ENCODE results near the gene CPA4. TPM values are rescaled to one million over a fixed set of nuclear protein-coding genes. Genes with fewer than 3 reads are reported as not detected.
A peak's percentile ranks its signal among the peaks of the same experiment; 100 is the strongest.

The CPA4 gene
- total and polyA plus RNA-seq, 2 experiments from 2014 or later: not detected

- no peak for TF ChIP-seq REST (IDR thresholded peaks at IDR 0.05; ENCODE audit: unreplicated experiment)
- TF ChIP-seq EZH2phosphoT487 (IDR thresholded peaks at IDR 0.05; ENCODE audit: unreplicated experiment): no peak
- no peak for TF ChIP-seq ZNF114 (CRISPR knock-in tag; IDR thresholded peaks at IDR 0.05)
- TF ChIP-seq ZNF331 (CRISPR knock-in tag; IDR thresholded peaks at IDR 0.05; ENCODE audit: low read depth): no peak
- no peak for TF ChIP-seq EZH2 (IDR thresholded peaks at IDR 0.05; ENCODE audit: low read depth, unreplicated experiment)
Observed at GRCh38 chr7:130351791-130352090, 58.8 kb downstream of the CPA4 start (continued).

- peak overlapping the region; percentile 21; the same call in 1 of the 2 replicates for H3K27ac Mint-ChIP-seq
- H3K27me3 Mint-ChIP-seq (ENCODE audit: insufficient read depth, low read depth, poor library complexity): peaks cover 26% of the 10 kb centered on the region
- H3K4me3 ChIP-seq: no peak overlapping the region
- peaks cover 5% of the 10 kb centered on the region; the same call in 1 of the 2 replicates for H3K9me2 ChIP-seq (ENCODE audit: insufficient read depth)
- H3K4me1 ChIP-seq (ENCODE audit: insufficient read depth): peaks cover 20% of the 10 kb centered on the region
- H3F3A ChIP-seq (replicated peaks; ENCODE audit: low read depth): no peaks in the 10 kb centered on the region
- H3K4me2 ChIP-seq: 0 out of 2 replicates have a peak overlapping the region, but pooled peaks have one; percentile 2
- TF ChIP-seq ZNF114 (CRISPR knock-in tag; IDR thresholded peaks at IDR 0.05): no peak
- DNase-seq (ENCODE audit: low spot score) (no peak), ATAC-seq (no peak)
- no peaks in the 10 kb centered on the region for H3K36me3 ChIP-seq (ENCODE audit: insufficient read depth)
- no peak overlapping the region for H3K4me3 Mint-ChIP-seq
- no peak overlapping the region for H3K27ac ChIP-seq (ENCODE audit: low read depth)
- no peaks in the 10 kb centered on the region for H4K20me1 ChIP-seq (replicated peaks; ENCODE audit: insufficient read depth)
- H3K36me3 Mint-ChIP-seq (ENCODE audit: low read depth): no peaks in the 10 kb centered on the region; the same call in 2 of the 3 replicates
- no peaks in the 10 kb centered on the region for H3K27me3 ChIP-seq (ENCODE audit: insufficient read depth)
- H2AFZ ChIP-seq: peak overlapping the region; percentile 81
- no peaks in the 10 kb centered on the region for H3K79me2 ChIP-seq (replicated peaks; ENCODE audit: insufficient read depth)
- H3K4me1 Mint-ChIP-seq: peaks cover 49% of the 10 kb centered on the region
- 0 out of 3 replicates have a peak, but pooled peaks cover 3% of the 10 kb centered on the region for H3K9me3 Mint-ChIP-seq
Observed at GRCh38 chr7:130352194-130353074, 59.5 kb downstream of the CPA4 start.

GRCh38 chr7:130353196-130353595 is 60.2 kb downstream of the CPA4 start:
- H2AFZ ChIP-seq: no peak overlapping the region
- no peaks in the 10 kb centered on the region; the same call in 2 of the 3 replicates for H3K36me3 Mint-ChIP-seq (ENCODE audit: low read depth)
- no peak for TF ChIP-seq ETS1 (IDR thresholded peaks at IDR 0.05)
- peak; percentile 8 to 46; a peak in 2 of 4 replicates for TF ChIP-seq CTCF (conservative IDR thresholded peaks at IDR 0.05; ENCODE audit: low read depth in 2 of 2)
- peaks cover 22% of the 10 kb centered on the region for H3K27me3 Mint-ChIP-seq (ENCODE audit: insufficient read depth, low read depth, poor library complexity)
- H3K27me3 ChIP-seq (ENCODE audit: insufficient read depth): no peaks in the 10 kb centered on the region
- H3F3A ChIP-seq (replicated peaks; ENCODE audit: low read depth): no peaks in the 10 kb centered on the region
- H3K4me1 Mint-ChIP-seq: peaks cover 49% of the 10 kb centered on the region
- no peak overlapping the region for H3K4me2 ChIP-seq
- ATAC-seq (no peak), DNase-seq (ENCODE audit: low spot score) (no peak)
- 0 out of 2 replicates have a peak, but pooled peaks cover 5% of the 10 kb centered on the region for H3K9me2 ChIP-seq (ENCODE audit: insufficient read depth)
- H3K79me2 ChIP-seq (replicated peaks; ENCODE audit: insufficient read depth): no peaks in the 10 kb centered on the region
- no peaks in the 10 kb centered on the region for H3K36me3 ChIP-seq (ENCODE audit: insufficient read depth)
- H3K4me3 Mint-ChIP-seq: no peak overlapping the region
- 0 out of 3 replicates have a peak, but pooled peaks cover 3% of the 10 kb centered on the region for H3K9me3 Mint-ChIP-seq
- no peaks in the 10 kb centered on the region for H4K20me1 ChIP-seq (replicated peaks; ENCODE audit: insufficient read depth)
- no peak overlapping the region for H3K4me3 ChIP-seq
- H3K27ac Mint-ChIP-seq: no peak overlapping the region
- peaks cover 20% of the 10 kb centered on the region for H3K4me1 ChIP-seq (ENCODE audit: insufficient read depth)
- H3K27ac ChIP-seq (ENCODE audit: low read depth): no peak overlapping the region

Data from GM23338 (cell line).